Measurements from ENCODE around the gene NAALADL2.

- TF ChIP-seq CTCF (IDR thresholded peaks at IDR 0.05) (no peak), POLR2A (IDR thresholded peaks at IDR 0.05) (no peak)
These were observed 584.5 kb downstream of the NAALADL2 start for GRCh38 chr3:175443682-175444081.
